ENCODE results near the gene MMS22L. TPM values are rescaled to one million over a fixed set of nuclear protein-coding genes. Genes with fewer than 3 reads are reported as not detected.

MMS22L gene
- total and polyA plus RNA-seq, 2 of the 13 experiments (the other 11 are each of a cell fraction or from before 2014, with no cell fraction given): 6.2 to 32.9 TPM

DNA sequence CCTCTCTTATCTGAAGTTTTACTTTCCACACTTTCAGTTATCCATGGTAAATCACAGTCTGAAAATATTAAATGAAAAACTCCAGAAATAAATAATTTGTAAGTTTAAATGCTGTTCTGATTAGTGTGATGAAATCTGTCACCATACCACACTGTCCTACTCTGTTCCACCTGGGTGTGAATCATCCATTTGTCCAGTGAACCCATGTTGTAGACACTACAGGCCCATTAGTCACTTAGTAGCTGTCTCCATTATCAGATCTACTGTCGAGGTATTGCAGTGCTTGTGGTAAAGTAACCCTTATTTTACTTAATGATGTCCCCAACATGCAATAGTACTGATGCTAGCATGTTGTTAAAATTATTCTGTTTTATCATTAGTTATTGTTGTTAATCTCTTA, 29.2 kb upstream of the MMS22L start (continued):
- TF ChIP-seq ZBTB40 (IDR thresholded peaks at IDR 0.05) (no peak), ZBTB40 (CRISPR knock-in tag; IDR thresholded peaks at IDR 0.05) (no peak), ZNF251 (CRISPR knock-in tag; IDR thresholded peaks at IDR 0.05) (no peak), ZNF468 (CRISPR knock-in tag; IDR thresholded peaks at IDR 0.05) (no peak), KLF16 (CRISPR knock-in tag; IDR thresholded peaks at IDR 0.05) (no peak), ZNF121 (CRISPR knock-in tag; IDR thresholded peaks at IDR 0.05) (no peak), ZBTB3 (CRISPR knock-in tag; IDR thresholded peaks at IDR 0.05; ENCODE audit: borderline replicate concordance, low read depth) (no peak), SYNCRIP (IDR thresholded peaks at IDR 0.05; ENCODE audit: insufficient read depth, low read depth, low read length) (no peak), MYNN (CRISPR knock-in tag; IDR thresholded peaks at IDR 0.05; ENCODE audit: low read depth) (no peak), ZNF350 (CRISPR knock-in tag; IDR thresholded peaks at IDR 0.05; ENCODE audit: borderline replicate concordance, low read depth) (no peak), ZNF563 (CRISPR knock-in tag; IDR thresholded peaks at IDR 0.05) (no peak), TBL1XR1 (IDR thresholded peaks at IDR 0.05; ENCODE audit: borderline replicate concordance, low read length, partially characterized antibody) (no peak), ZNF296 (CRISPR knock-in tag; conservative IDR thresholded peaks at IDR 0.05) (no peak), ZFX (CRISPR knock-in tag; IDR thresholded peaks at IDR 0.05; ENCODE audit: low read depth) (no peak)
- TF ChIP-seq, protein P1, sequence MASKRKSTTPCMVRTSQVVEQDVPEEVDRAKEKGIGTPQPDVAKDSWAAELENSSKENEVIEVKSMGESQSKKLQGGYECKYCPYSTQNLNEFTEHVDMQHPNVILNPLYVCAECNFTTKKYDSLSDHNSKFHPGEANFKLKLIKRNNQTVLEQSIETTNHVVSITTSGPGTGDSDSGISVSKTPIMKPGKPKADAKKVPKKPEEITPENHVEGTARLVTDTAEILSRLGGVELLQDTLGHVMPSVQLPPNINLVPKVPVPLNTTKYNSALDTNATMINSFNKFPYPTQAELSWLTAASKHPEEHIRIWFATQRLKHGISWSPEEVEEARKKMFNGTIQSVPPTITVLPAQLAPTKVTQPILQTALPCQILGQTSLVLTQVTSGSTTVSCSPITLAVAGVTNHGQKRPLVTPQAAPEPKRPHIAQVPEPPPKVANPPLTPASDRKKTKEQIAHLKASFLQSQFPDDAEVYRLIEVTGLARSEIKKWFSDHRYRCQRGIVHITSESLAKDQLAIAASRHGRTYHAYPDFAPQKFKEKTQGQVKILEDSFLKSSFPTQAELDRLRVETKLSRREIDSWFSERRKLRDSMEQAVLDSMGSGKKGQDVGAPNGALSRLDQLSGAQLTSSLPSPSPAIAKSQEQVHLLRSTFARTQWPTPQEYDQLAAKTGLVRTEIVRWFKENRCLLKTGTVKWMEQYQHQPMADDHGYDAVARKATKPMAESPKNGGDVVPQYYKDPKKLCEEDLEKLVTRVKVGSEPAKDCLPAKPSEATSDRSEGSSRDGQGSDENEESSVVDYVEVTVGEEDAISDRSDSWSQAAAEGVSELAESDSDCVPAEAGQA (IDR thresholded peaks at IDR 0.05; ENCODE audit: low read depth): no peak
- TF ChIP-seq, protein P1 (CRISPR knock-in tag; IDR thresholded peaks at IDR 0.05; ENCODE audit: borderline replicate concordance): no peak

Measured in HepG2 (cell line).